Activated naive CD8-positive, alpha-beta T cell treated with anti-CD3 and anti-CD28 coated beads for 36 hours (primary cell): ENCODE measurements around the gene SLC1A4. TPM values are rescaled to one million over a fixed set of nuclear protein-coding genes. Genes with fewer than 3 reads are reported as not detected.

Experiments
- DNase-seq: peaks from one replicate; pipeline ENCODE4 v3.0.0; 2021
- H3K27ac Mint-ChIP-seq: one replicate; pipeline ENCODE4 v1.8.0; 2022; ENCODE audit warnings: mild to moderate bottlenecking, moderate library complexity, mixed read lengths
- H3K27me3 Mint-ChIP-seq: one replicate; pipeline ENCODE4 v1.8.0; 2022; ENCODE audit warnings: mild to moderate bottlenecking, mixed read lengths
- H3K36me3 Mint-ChIP-seq: one replicate; pipeline ENCODE4 v1.8.0; 2021; ENCODE audit warnings: mild to moderate bottlenecking, mixed read lengths
- H3K4me1 Mint-ChIP-seq: one replicate; pipeline ENCODE4 v1.8.0; 2021; ENCODE audit warnings: mixed read lengths
- H3K4me3 Mint-ChIP-seq: one replicate; pipeline ENCODE4 v1.8.0; 2022; ENCODE audit warnings: mild to moderate bottlenecking, moderate library complexity, mixed read lengths
- H3K9me3 Mint-ChIP-seq: one replicate; pipeline ENCODE4 v1.8.0; 2022; ENCODE audit warnings: mixed read lengths
- total RNA-seq, 2 experiments: library from RNA; stranded (reverse); gene quantifications; one replicate each; pipeline ENCODE4 v1.2.3, GENCODE V29; 2021

The SLC1A4 gene
- total RNA-seq, 2 experiments from 2014 or later: 17.6 to 18.9 TPM

GRCh38 chr2:65059071-65059470 lies 69.9 kb downstream of the SLC1A4 start:
- no peak overlapping the region for H3K4me3 Mint-ChIP-seq
- H3K4me1 Mint-ChIP-seq: peaks cover 41% of the 10 kb centered on the region
- H3K9me3 Mint-ChIP-seq: no peaks in the 10 kb centered on the region
- no peaks in the 10 kb centered on the region for H3K36me3 Mint-ChIP-seq
- H3K27ac Mint-ChIP-seq: no peak overlapping the region
- DNase-seq: no peak
- no peaks in the 10 kb centered on the region for H3K27me3 Mint-ChIP-seq

GRCh38 chr2:65061146-65061909 lies 72.1 kb downstream of the SLC1A4 start:
- no peaks in the 10 kb centered on the region for H3K36me3 Mint-ChIP-seq
- no peak for DNase-seq
- H3K4me3 Mint-ChIP-seq: no peak overlapping the region
- no peaks in the 10 kb centered on the region for H3K27me3 Mint-ChIP-seq
- peaks cover 33% of the 10 kb centered on the region for H3K4me1 Mint-ChIP-seq
- H3K27ac Mint-ChIP-seq: no peak overlapping the region
- H3K9me3 Mint-ChIP-seq: no peaks in the 10 kb centered on the region

GRCh38 chr2:65061910-65062339 lies 72.7 kb downstream of the SLC1A4 start:
- Mint-ChIP-seq H3K27me3 (no peaks in the 10 kb centered on the region), H3K36me3 (no peaks in the 10 kb centered on the region), H3K4me1 (peaks cover 32% of the 10 kb centered on the region), H3K27ac (no peak overlapping the region), H3K4me3 (no peak overlapping the region), H3K9me3 (no peaks in the 10 kb centered on the region)
- no peak for DNase-seq

- Mint-ChIP-seq H3K36me3 (no peaks in the 10 kb centered on the region), H3K9me3 (no peaks in the 10 kb centered on the region), H3K4me3 (no peak overlapping the region), H3K27ac (no peak overlapping the region), H3K4me1 (peaks cover 31% of the 10 kb centered on the region), H3K27me3 (no peaks in the 10 kb centered on the region)
- no peak for DNase-seq
These were observed 73.9 kb downstream of the SLC1A4 start for GRCh38 chr2:65062843-65063825.

- H3K4me1 Mint-ChIP-seq: peaks cover 24% of the 10 kb centered on the region
- H3K27ac Mint-ChIP-seq: peak overlapping the region; percentile 68
- peaks cover 2% of the 10 kb centered on the region for H3K36me3 Mint-ChIP-seq
- no peaks in the 10 kb centered on the region for H3K9me3 Mint-ChIP-seq
- H3K27me3 Mint-ChIP-seq: no peaks in the 10 kb centered on the region
- peak overlapping the region; percentile 37 for H3K4me3 Mint-ChIP-seq
- peak; percentile 33 for DNase-seq
These were observed 75.7 kb downstream of the SLC1A4 start for GRCh38 chr2:65064728-65065552.

GRCh38 chr2:65067806-65068553 lies 78.8 kb downstream of the SLC1A4 start:
- H3K4me1 Mint-ChIP-seq: peaks cover 34% of the 10 kb centered on the region
- H3K9me3 Mint-ChIP-seq: no peaks in the 10 kb centered on the region

GRCh38 chr2:65069439-65069824 lies 80.2 kb downstream of the SLC1A4 start:
- H3K9me3 Mint-ChIP-seq: no peaks in the 10 kb centered on the region
- DNase-seq: no peak
- H3K27ac Mint-ChIP-seq: peak overlapping the region; percentile 34
- H3K36me3 Mint-ChIP-seq: peaks cover 2% of the 10 kb centered on the region
- H3K4me3 Mint-ChIP-seq: no peak overlapping the region
- H3K27me3 Mint-ChIP-seq: no peaks in the 10 kb centered on the region
- H3K4me1 Mint-ChIP-seq: peaks cover 34% of the 10 kb centered on the region

More at GRCh38 chr2:65067806-65068553, 78.8 kb downstream of the SLC1A4 start:
- Mint-ChIP-seq H3K36me3 (peaks cover 2% of the 10 kb centered on the region), H3K27ac (peak overlapping the region; percentile 73), H3K27me3 (no peaks in the 10 kb centered on the region), H3K4me3 (no peak overlapping the region)
- no peak for DNase-seq

GRCh38 chr2:65070172-65070830 lies 81.1 kb downstream of the SLC1A4 start:
- peak overlapping the region; percentile 79 for H3K27ac Mint-ChIP-seq
- H3K4me3 Mint-ChIP-seq: no peak overlapping the region
- DNase-seq: no peak
- peaks cover 2% of the 10 kb centered on the region for H3K36me3 Mint-ChIP-seq
- H3K27me3 Mint-ChIP-seq: no peaks in the 10 kb centered on the region
- no peaks in the 10 kb centered on the region for H3K9me3 Mint-ChIP-seq
- H3K4me1 Mint-ChIP-seq: peaks cover 27% of the 10 kb centered on the region

- Mint-ChIP-seq H3K4me1 (peaks cover 24% of the 10 kb centered on the region), H3K9me3 (no peaks in the 10 kb centered on the region), H3K27ac (peak overlapping the region; percentile 79), H3K36me3 (peaks cover 2% of the 10 kb centered on the region), H3K27me3 (no peaks in the 10 kb centered on the region), H3K4me3 (no peak overlapping the region)
- DNase-seq: no peak
These were observed 81.7 kb downstream of the SLC1A4 start for GRCh38 chr2:65070856-65071255.

- Mint-ChIP-seq H3K27ac (peak overlapping the region; percentile 79), H3K9me3 (no peaks in the 10 kb centered on the region), H3K4me1 (peaks cover 24% of the 10 kb centered on the region), H3K36me3 (peaks cover 2% of the 10 kb centered on the region), H3K27me3 (no peaks in the 10 kb centered on the region), H3K4me3 (no peak overlapping the region)
- no peak for DNase-seq
These were observed 82.4 kb downstream of the SLC1A4 start for GRCh38 chr2:65071499-65072180.

- Mint-ChIP-seq H3K27me3 (no peaks in the 10 kb centered on the region), H3K4me1 (peaks cover 21% of the 10 kb centered on the region), H3K36me3 (peaks cover 2% of the 10 kb centered on the region), H3K27ac (no peak overlapping the region), H3K9me3 (no peaks in the 10 kb centered on the region), H3K4me3 (no peak overlapping the region)
- DNase-seq: no peak
These were observed 83.2 kb downstream of the SLC1A4 start for GRCh38 chr2:65072181-65072970.
